ENCODE results near the gene ZBTB4. TPM values are rescaled to one million over a fixed set of nuclear protein-coding genes. Genes with fewer than 3 reads are reported as not detected.

Gene ZBTB4
- total RNA-seq, 1 donor from 2014 or later, result 79.0 TPM

- no peak for TF ChIP-seq CTCF (IDR thresholded peaks at IDR 0.05)
- Histone ChIP-seq H3K27me3 (ENCODE audit: low read depth) (no peaks in the 10 kb centered on the region), H3K9me3 (no peaks in the 10 kb centered on the region), H3K36me3 (no peaks in the 10 kb centered on the region), H3K4me1 (no peaks in the 10 kb centered on the region), H3K27ac (no peak within 1 kb of the TSS), H3K4me3 (no peak within 1 kb of the TSS)
- ATAC-seq (no peak), DNase-seq (no peak)
- intact Hi-C loops (cut with DNase I), result no loop called here
Measured at GRCh38 chr17:7425316-7425715, 54.1 kb downstream of the ZBTB4 start, which contains the start of gene SPEM2. Gene SPEM2, plus strand, starts transcription at chr17:7425616. Its CDS starts 73 bp downstream, at chr17:7425689.

GRCh38 chr17:7423679-7424078 is 55.8 kb downstream of the ZBTB4 start:
- no peak for TF ChIP-seq CTCF (IDR thresholded peaks at IDR 0.05)
- ATAC-seq (no peak), DNase-seq (no peak)
- H3K9me3 ChIP-seq, result no peaks in the 10 kb centered on the region
- H3K4me1 ChIP-seq, result no peaks in the 10 kb centered on the region
- H3K36me3 ChIP-seq, result no peaks in the 10 kb centered on the region
- H3K27me3 ChIP-seq (ENCODE audit: low read depth), result no peaks in the 10 kb centered on the region
- no peak overlapping the region for H3K4me3 ChIP-seq
- H3K27ac ChIP-seq, result no peak overlapping the region
- intact Hi-C loops (cut with DNase I), result no loop called here

GRCh38 chr17:7421186-7421585 is 58.2 kb downstream of the ZBTB4 start:
- Histone ChIP-seq H3K4me3 (no peak overlapping the region), H3K9me3 (no peaks in the 10 kb centered on the region), H3K4me1 (no peaks in the 10 kb centered on the region), H3K36me3 (no peaks in the 10 kb centered on the region), H3K27me3 (ENCODE audit: low read depth) (no peaks in the 10 kb centered on the region), H3K27ac (no peak overlapping the region)
- DNase-seq (no peak), ATAC-seq (no peak)
- intact Hi-C loops (cut with DNase I), result no loop called here
- TF ChIP-seq CTCF (IDR thresholded peaks at IDR 0.05), result no peak

- no peak within 1 kb of the TSS for H3K27ac ChIP-seq
- no peaks in the 10 kb centered on the region for H3K9me3 ChIP-seq
- intact Hi-C loops (cut with DNase I), result no loop called here
- DNase-seq (no peak), ATAC-seq (no peak)
- TF ChIP-seq CTCF (IDR thresholded peaks at IDR 0.05), result no peak
- H3K4me3 ChIP-seq, result no peak within 1 kb of the TSS
- H3K36me3 ChIP-seq, result no peaks in the 10 kb centered on the region
- H3K4me1 ChIP-seq, result no peaks in the 10 kb centered on the region
- H3K27me3 ChIP-seq (ENCODE audit: low read depth), result no peaks in the 10 kb centered on the region
Measured at GRCh38 chr17:7419819-7420610, 59.4 kb downstream of the ZBTB4 start, which contains the start of gene SPEM1. Gene SPEM1, plus strand, starts transcription at chr17:7420324. Its CDS starts 61 bp downstream, at chr17:7420385.

GRCh38 chr17:7418472-7419152 is 60.8 kb downstream of the ZBTB4 start:
- DNase-seq, result no peak
- no peaks in the 10 kb centered on the region for H3K4me1 ChIP-seq
- intact Hi-C loops (cut with DNase I), result no loop called here
- H3K27ac ChIP-seq, result no peak overlapping the region
- no peaks in the 10 kb centered on the region for H3K36me3 ChIP-seq
- TF ChIP-seq CTCF (IDR thresholded peaks at IDR 0.05), result no peak
- no peaks in the 10 kb centered on the region for H3K27me3 ChIP-seq (ENCODE audit: low read depth)
- no peak overlapping the region for H3K4me3 ChIP-seq
- H3K9me3 ChIP-seq, result no peaks in the 10 kb centered on the region
- ATAC-seq, result no peak
